ENCODE measurements around the gene INPP5J. TPM values are rescaled to one million over a fixed set of nuclear protein-coding genes. Genes with fewer than 3 reads are reported as not detected.

INPP5J gene
- total RNA-seq, 1 donor from 2014 or later: 4.6 TPM

GRCh38 chr22:31177420-31178162, 54.8 kb downstream of the INPP5J start:
- no peak for DNase-seq
- H3K27ac ChIP-seq: no peak overlapping the region
- ATAC-seq: peak; percentile 68 to 83

GRCh38 chr22:31178859-31179258, 56.1 kb downstream of the INPP5J start:
- H3K4me3 ChIP-seq: no peak overlapping the region
- H3K36me3 ChIP-seq: peaks cover 47% of the 10 kb centered on the region
- DNase-seq (no peak), ATAC-seq (no peak)
- TF ChIP-seq CTCF (IDR thresholded peaks at IDR 0.05): no peak
- no peaks in the 10 kb centered on the region for H3K9me3 ChIP-seq
- H3K4me1 ChIP-seq: peaks cover 15% of the 10 kb centered on the region
- H3K27me3 ChIP-seq (ENCODE audit: low read depth): no peaks in the 10 kb centered on the region
- no peak overlapping the region for H3K27ac ChIP-seq
- intact Hi-C loops (cut with DNase I): no loop called here

More at GRCh38 chr22:31177420-31178162, 54.8 kb downstream of the INPP5J start:
- Histone ChIP-seq H3K9me3 (no peaks in the 10 kb centered on the region), H3K4me3 (no peak overlapping the region), H3K4me1 (peaks cover 26% of the 10 kb centered on the region), H3K27me3 (ENCODE audit: low read depth) (no peaks in the 10 kb centered on the region), H3K36me3 (peaks cover 42% of the 10 kb centered on the region)
- intact Hi-C loops (cut with DNase I): no loop called here
- TF ChIP-seq CTCF (IDR thresholded peaks at IDR 0.05): no peak

- intact Hi-C loops (cut with DNase I): no loop called here
- ATAC-seq: peak; percentile 9 to 21
- Histone ChIP-seq H3K4me3 (no peak overlapping the region), H3K9me3 (no peaks in the 10 kb centered on the region), H3K27me3 (ENCODE audit: low read depth) (no peaks in the 10 kb centered on the region), H3K4me1 (peaks cover 13% of the 10 kb centered on the region), H3K27ac (no peak overlapping the region), H3K36me3 (peaks cover 47% of the 10 kb centered on the region)
- no peak for TF ChIP-seq CTCF (IDR thresholded peaks at IDR 0.05)
- DNase-seq: no peak
Observed at GRCh38 chr22:31179345-31179744, 56.6 kb downstream of the INPP5J start.

- H3K27me3 ChIP-seq (ENCODE audit: low read depth): no peaks in the 10 kb centered on the region
- no peak for TF ChIP-seq CTCF (IDR thresholded peaks at IDR 0.05)
- no peak overlapping the region for H3K27ac ChIP-seq
- H3K9me3 ChIP-seq: no peaks in the 10 kb centered on the region
- peaks cover 7% of the 10 kb centered on the region for H3K4me1 ChIP-seq
- no peak for DNase-seq
- no peak for ATAC-seq
- no peak overlapping the region for H3K4me3 ChIP-seq
- H3K36me3 ChIP-seq: peaks cover 49% of the 10 kb centered on the region
- intact Hi-C loops (cut with DNase I): no loop called here
Observed at GRCh38 chr22:31184015-31184414, 61.2 kb downstream of the INPP5J start.

Small RNA genes lying within 50 kb of the gene (microRNA-seq; reads per million reads assigned to microRNA genes)
- gene MIR3928 (ENCODE audit: borderline number of aligned reads): 3.5 reads per million

Other genes with a start within 250 kb of the INPP5J start
- 19.3 TPM for gene MORC2, start 154.2 kb upstream of the INPP5J start, total RNA-seq
- gene TUG1, start 153.7 kb upstream of the INPP5J start, total RNA-seq: 64.4 TPM
- 44.8 TPM for gene SMTN, start 41.6 kb upstream of the INPP5J start, total RNA-seq
- gene SELENOM, start 15.4 kb upstream of the INPP5J start, total RNA-seq: 86.8 TPM
- gene PLA2G3, start 17.5 kb downstream of the INPP5J start, total RNA-seq: 5.0 TPM
- 32.4 TPM for gene RNF185, start 37.2 kb downstream of the INPP5J start, total RNA-seq
- 61.2 TPM for gene LIMK2, start 89.3 kb downstream of the INPP5J start, total RNA-seq
- gene PIK3IP1, start 169.5 kb downstream of the INPP5J start, total RNA-seq: 54.9 TPM
- gene PATZ1, start 223.4 kb downstream of the INPP5J start, total RNA-seq: 25.8 TPM